Measurements from ENCODE around the gene DDX3X.
"Not testable (repeated sequence)": the region's sequence is repeated elsewhere in the genome, so short reads cannot be mapped to it uniquely, and the experiment has no call there.

The DDX3X gene

DNA sequence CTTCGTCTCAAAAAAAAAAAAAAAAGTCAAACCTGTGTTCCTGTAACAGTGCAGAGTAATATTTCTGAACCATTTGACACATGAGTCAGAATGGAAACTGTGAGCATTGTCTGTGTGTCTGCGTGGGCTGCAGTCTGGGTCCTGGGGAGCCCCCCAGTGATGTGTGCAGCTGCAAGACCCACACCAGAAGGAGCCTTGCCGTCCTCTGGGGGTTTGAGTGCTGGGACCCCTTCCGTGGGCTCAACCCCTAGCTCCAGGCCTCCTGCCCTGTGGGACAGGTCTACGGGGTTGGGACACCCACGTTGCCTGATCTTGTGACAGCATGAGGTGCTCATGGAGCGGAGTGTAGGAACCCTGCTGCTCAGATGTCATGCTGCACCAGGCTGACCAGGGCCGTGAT is 43.7 kb downstream of the DDX3X start:
- DNase-seq = peak in 1 of 4 experiments; percentile 1

- DNase-seq = no peak
Observed at GRCh38 chrX:41381685-41382084, 47.7 kb downstream of the DDX3X start.

GRCh38 chrX:41382714-41383645 is 49.0 kb downstream of the DDX3X start:
- DNase-seq = no peak

- peak; percentile 1 to 27 (median 18) for DNase-seq
Observed at GRCh38 chrX:41384051-41384705, 50.2 kb downstream of the DDX3X start.

DNA sequence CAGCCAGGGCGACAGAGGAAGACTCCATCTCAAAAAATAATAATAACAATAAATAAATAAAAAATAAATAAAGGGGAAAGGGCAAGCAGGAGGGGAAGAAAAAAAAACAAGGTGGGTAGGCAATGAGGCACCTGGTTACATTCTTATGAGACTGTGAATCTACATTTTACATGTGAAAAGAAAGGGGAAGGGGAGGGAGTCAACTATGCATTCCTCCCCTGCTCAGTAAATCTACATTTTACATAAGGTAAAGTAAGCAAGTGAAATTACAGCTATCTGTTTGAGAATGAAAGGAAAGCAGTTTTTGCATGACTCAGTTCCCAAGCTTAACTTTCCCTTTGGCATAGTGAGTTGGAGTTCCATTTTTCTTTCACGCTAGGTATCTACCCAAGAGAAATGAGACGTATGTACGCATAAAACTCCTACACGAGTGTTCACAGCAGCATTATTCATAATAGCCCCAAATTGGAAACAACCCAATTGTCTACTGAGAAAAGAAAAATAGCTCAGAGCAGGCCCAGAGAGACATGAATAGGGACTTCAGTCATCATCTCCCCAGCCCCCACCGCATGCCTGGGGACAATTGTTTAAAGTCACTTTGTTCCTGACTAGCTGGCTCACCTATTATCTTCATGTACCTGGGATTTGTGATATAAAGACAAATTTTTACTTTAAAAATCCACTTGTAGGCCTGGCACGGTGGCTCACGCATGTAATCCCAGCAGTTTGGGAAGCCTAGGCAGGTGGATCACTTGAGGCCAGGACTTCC is 52.4 kb downstream of the DDX3X start:
- DNase-seq = no peak

DNA sequence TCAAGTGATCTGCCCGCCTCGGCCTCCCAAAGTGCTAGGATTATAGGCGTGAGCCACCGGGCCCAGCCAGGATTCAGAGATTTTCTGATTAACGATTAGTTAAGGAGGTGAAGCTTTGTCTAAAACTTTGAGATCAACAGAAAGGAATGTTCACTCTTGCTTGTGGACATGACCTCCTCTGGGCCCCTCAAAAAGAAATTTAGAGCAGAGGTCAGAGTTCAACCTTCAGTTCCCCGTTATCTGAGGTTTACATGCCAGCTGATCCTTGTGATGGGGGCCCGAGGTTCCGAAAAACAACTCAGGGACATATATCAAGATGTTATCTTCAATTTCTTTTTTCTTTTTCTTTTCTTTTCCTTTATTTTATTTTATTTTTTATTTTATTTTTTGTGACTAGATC is 54.6 kb downstream of the DDX3X start:
- DNase-seq = no peak

- DNase-seq = no peak
Observed at GRCh38 chrX:41389311-41389888, 55.4 kb downstream of the DDX3X start.

- not testable (repeated sequence) for DNase-seq
Observed at GRCh38 chrX:41390576-41390975, 56.6 kb downstream of the DDX3X start.

DNA sequence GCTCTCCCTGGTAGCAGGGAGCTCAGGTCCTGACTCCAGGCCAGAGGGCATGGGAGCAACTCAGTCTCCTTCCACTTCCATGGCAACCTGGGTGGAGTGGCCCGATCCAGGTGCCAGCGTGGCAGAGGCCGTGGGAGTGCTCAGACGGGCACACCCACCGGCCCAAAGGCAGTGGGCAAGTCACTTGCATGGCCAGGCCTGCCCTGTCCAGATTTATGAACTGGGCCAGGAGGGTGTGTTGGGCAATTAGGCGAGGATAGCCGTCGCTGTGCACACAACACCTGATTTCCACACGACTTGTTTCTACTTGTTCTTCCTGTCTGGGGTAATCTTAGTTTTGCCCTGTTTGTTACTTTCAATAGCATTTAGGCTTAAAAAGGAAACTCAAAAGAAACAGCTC is 57.6 kb downstream of the DDX3X start:
- no peak for DNase-seq

DNA sequence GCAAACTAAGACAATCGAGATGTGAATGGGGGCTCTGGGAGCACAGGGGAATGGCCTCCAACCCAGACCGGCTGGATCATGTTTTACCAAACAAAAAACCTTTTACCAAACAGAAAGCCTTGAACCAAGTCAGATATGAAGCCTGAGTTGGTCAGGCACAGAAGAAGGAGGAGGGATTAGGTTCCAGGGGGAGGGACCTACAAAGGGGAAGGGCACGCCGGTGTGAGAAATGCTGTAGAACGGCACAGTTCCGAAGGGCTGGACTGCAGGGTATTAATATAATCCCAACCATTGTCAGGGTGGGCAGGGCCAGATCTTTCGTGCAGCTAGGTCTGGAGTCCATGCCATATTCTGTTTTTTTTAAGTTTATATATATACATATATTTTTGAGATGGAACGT is 60.3 kb downstream of the DDX3X start:
- DNase-seq = no peak

- no peak for DNase-seq
Observed at GRCh38 chrX:41397219-41397618, 63.3 kb downstream of the DDX3X start.

DNA sequence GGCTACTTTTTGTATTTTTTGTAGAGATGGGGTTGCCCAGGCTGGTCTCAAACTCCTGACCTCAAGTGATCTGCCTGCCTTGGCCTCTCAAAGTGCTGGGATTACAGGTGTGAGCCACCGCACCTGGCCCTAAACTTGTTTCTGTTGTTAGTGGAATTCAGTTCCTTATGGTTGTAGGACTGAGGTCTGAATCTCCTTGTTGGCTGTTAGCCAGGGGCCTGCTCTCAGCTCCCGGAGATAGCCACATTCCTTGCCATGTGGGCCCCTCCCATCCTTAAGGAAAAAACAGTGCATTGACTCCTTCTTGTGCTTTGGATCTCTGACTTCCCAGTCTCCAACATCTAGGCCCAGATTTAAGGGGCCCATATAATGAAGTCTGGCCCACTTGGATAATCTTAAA is 63.8 kb downstream of the DDX3X start:
- no peak for DNase-seq

DNA sequence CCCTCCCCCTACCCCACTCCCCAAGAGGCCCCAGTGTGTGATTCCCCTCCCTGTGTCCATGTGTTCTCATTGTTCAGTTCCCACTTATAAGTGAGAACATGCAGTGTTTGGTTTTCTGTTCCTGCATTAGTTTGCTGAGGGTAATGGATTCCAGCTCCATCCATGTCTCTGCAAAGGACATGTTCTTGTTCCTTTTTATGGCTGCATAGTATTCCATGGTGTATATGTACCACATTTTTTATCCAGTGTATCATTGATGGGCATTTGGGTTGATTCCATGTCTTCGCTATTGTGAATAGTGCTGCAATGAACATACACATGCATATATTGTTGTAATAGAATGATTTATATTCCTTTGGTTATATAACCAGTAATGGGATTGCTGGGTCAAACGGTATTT is 68.6 kb downstream of the DDX3X start:
- not testable (repeated sequence) for DNase-seq

DNA sequence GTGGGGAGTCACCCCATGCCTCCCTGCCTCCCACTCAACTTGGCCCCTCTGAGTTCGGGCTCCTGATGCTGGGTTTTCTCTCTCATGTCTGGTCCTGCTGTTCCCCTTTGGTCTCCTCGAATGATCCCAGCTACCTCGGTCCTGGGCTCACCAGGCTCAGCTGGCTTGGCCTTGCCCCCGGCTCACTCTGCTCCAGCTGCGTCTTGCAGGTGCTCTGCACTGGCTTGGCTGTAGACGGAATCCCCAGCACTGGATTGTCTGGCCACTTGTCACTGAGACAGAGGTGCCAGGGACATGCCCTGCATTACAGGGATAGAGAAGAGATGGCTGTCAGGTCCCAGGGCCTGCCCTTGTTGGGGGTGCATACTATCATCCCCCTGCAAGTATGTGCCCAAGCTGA is 71.6 kb downstream of the DDX3X start:
- DNase-seq = no peak

DNA sequence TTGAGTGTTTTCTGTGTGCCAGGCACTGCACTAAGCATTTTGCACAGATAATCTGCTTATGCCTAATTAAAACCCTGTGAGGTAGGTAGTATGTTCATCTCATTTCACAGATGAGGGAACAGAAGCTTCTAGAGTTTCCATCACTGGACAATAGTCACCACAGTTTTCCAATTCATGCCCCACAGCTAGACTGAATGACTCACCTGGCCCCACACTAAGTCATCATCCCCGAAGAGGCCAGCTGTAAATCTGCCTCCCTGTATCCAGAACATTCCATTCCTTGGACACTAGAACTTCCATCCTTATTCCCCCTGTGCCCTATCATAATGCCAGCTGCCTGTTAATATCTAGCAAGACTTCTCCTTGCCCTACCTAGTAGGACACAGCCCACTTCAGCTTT is 72.2 kb downstream of the DDX3X start:
- DNase-seq = no peak

GRCh38 chrX:41407816-41408215 is 73.9 kb downstream of the DDX3X start:
- no peak for DNase-seq

- no peak for DNase-seq
Observed at GRCh38 chrX:41408576-41408975, 74.6 kb downstream of the DDX3X start.

- no peak for DNase-seq
Observed at GRCh38 chrX:41409006-41409405, 75.0 kb downstream of the DDX3X start.

DNA sequence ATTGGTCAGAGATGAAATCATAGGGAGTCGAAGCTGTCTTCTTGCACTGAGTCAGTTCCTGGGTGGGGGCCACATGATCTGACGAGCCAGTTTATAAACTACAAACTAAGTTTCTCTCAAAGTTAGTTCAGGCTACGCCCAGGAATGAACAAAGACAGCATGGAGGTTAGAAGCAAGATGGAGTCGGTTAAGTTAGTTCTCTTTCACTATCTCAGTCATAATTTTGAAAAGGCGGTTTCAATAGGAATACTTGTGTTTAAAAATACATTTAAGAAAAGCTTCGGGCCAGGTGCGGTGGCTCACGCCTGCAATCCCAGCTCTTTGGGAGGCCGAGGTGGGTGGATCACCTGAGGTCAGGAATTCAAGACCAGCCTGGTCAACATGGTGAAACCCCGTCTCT is 77.3 kb downstream of the DDX3X start:
- not testable (repeated sequence) for DNase-seq

- no peak for DNase-seq
Observed at GRCh38 chrX:41412261-41413081, 78.5 kb downstream of the DDX3X start.

Measured in activated CD4-positive, CD25-positive, alpha-beta regulatory T cell (primary cell).